Measurements from ENCODE around the gene MAN2B1.
A peak's percentile ranks its signal among the peaks of the same experiment; 100 is the strongest.
"Not testable (repeated sequence)": the region's sequence is repeated elsewhere in the genome, so short reads cannot be mapped to it uniquely, and the experiment has no call there.

The MAN2B1 gene

DNA sequence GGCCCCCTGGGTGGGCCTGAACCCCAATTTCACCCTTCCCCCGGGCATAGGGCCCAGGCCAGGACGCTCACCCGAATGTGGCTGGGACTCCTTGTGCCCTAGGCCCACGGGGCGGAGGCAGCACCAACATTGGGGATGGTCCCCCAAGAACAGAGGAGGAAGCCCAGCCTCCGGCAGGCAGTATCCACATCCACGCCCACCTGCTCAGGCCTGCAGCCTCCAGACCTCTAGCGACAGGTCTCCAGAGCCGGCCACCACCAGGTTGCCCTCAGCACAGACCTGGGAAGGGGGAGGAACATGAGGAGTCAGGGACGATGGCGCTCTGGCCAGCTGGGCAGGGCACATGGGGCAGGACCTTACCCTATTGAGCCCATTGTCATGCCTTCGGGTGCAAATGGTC lies 22.5 kb upstream of the MAN2B1 start:
- no peak for DNase-seq (ENCODE audit: low read depth)

DNA sequence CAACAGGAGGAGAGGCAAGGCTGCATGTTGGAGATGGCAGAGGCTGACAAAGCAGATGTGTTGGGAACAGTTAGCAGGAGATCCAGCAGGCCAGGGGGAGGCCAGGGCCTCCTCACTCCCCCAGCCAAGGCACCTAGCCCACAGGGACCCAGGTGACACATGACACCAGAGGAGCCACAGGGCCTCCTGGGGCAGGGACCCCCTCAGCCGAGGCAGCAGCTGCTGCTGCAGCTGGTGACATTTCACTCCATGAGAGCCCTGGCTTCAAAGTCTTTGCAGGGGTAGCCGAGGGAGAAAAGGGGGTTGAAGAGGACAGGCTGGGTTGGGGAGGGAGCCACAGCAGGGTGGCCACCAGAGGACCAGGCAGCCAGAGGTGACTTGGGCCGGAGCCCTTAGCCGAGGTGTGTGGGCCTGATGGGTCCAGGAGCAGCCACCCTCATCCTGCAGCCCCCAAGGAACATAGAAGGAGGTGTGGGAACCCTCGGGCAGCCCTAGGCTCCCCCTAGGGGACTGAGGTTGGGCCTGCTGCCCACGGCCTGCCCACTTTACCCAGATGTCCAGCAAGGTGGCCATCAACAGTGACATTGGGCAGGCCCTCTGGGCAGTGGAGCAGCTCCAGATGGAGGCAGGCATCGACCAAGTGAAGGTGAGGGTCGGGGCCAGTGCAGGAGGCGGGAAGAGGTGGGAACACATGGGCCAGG lies 21.1 kb upstream of the MAN2B1 start, which contains the start of gene GNG14:
Gene GNG14 (plus strand): TSS at position 503 of the 701 bp plus-strand sequence. CDS start 51 bp downstream, at position 554.
- DNase-seq (ENCODE audit: low read depth), result no peak

GRCh38 chr19:12685831-12686230 lies 19.3 kb upstream of the MAN2B1 start:
- no peak for DNase-seq (ENCODE audit: low read depth)

DNA sequence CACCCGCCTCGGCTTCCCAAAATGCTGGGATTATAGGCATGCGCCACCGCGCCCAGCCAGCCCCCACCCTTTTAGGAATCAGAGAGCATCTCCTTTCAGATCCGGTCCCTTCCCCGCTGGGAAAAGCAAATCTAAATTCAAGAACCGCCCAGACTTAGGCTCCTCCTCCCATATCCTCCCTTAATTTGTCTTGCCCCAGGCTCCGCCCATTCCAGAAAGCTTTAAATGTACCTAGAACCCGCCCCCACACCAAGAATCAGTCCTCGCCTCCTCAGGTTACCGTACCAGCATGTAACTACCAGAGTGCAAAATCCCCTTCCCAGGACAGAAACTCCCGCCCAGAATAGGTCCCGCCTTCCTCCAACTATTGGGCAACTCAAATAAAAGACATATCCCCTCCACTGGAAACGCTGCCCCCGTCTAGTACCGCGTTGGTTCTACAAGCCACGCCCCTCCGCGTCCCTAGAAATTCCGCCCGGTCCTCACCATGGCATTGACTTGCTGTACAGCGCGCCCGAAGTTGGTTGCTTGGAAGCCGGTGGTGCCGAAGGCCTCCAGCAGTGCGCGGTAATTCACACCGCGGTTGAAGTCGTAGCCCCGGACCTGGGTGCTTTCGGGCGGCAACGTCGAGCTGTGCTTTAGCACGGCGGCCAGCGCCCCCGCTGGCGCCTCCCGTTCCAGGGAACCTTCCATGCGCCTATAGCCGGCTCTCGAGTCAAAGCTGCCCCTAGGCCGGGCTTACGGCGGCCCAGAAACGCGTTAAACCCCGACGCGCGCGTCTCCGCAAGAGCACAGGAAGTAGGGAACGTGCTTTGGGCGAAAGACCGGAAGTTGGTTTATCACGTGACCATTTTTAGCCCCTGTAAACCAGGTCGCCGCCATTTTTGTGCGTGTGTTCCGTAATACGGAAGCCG lies 14.8 kb upstream of the MAN2B1 start, which contains the start of gene DHPS:
Gene DHPS (minus strand): TSS at position 807 of the 914 bp plus-strand sequence. CDS start 114 bp downstream, at position 693.
- DNase-seq (ENCODE audit: low read depth), result peak; percentile 87

DNA sequence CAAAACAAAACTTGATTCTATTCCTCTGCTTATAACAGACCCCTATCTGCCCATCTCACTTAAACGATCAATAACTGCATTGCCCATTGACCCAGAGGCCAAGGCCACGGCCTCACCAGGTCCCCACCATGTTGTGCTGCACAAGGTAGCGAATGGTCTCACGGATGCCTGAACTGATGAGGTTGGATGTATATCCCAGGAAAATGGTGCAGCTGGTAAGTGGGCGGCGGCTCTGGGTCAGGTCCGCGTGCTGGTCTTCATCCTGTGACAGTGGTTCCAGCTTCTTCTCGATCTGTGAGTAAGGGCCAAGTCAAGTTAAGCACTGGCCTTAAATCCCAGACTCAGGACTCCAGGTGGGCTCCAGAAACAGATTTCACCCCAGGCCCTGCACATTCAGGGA lies 13.5 kb upstream of the MAN2B1 start:
- no peak for DNase-seq (ENCODE audit: low read depth)

DNA sequence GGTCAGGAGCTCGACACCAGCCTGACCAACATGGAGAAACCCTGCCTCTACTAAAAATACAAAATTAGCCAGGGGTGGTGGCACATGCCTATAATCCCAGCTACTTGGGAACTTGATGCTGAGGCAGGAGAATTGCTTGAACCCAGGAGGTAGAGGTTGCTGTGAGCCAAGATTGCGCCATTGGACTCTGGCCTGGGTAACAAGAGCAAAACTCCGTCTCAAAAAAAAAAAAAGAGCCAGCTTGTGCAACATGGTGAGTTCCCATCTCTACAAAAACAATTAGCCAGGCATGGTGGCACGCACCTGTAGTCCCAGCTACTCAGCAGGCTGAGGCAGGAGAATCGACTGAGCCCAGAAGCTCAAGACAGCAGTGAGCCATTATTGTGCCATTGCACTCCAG lies 11.5 kb upstream of the MAN2B1 start:
- not testable (repeated sequence) for DNase-seq (ENCODE audit: low read depth)

- no peak for DNase-seq (ENCODE audit: low read depth)
Measured at GRCh38 chr19:12676928-12677327, 10.4 kb upstream of the MAN2B1 start.

- peak; percentile 79 for DNase-seq (ENCODE audit: low read depth)
Measured at GRCh38 chr19:12676384-12676792, 9.8 kb upstream of the MAN2B1 start.

GRCh38 chr19:12675940-12676339 lies 9.4 kb upstream of the MAN2B1 start:
- no peak for DNase-seq (ENCODE audit: low read depth)

- no peak for DNase-seq (ENCODE audit: low read depth)
Measured at GRCh38 chr19:12675399-12675798, 8.9 kb upstream of the MAN2B1 start.

GRCh38 chr19:12672744-12673143 lies 6.2 kb upstream of the MAN2B1 start:
- DNase-seq (ENCODE audit: low read depth), result no peak

DNA sequence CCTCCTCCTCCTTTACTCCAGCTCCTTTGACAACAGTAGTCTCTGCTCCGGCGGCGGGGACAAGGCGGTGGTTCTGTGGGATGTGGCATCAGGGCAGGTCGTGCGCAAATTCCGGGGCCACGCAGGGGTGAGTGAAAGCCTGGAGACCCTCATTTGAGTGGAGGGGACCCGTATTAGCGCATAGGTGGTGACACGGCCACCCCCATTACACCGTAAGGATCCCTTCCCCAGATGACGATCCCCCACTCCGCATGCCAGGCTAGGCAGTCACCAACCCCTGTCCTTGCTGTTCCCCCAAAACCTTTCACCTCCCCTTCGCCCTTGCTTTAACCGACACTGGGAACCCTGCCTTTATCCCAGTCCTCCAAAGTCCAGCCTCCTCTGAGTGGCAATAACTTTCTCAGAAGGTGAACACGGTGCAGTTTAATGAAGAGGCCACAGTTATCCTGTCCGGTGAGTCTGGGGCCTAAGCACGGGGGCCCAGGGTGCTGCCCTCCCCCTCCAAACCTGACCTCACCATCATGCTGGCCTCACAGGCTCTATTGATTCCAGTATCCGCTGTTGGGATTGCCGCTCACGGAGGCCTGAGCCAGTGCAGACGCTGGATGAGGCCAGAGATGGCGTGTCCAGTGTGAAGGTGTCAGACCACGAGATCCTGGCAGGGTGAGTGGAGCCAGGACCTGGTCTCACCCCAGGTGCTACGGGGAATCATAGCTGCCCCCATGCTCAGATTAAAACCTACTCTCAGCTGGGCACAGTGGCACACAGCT lies 3.8 kb upstream of the MAN2B1 start:
- DNase-seq (ENCODE audit: low read depth), result no peak

GRCh38 chr19:12669270-12670158 lies 3.0 kb upstream of the MAN2B1 start:
- DNase-seq (ENCODE audit: low read depth), result peak; percentile 68

GRCh38 chr19:12668932-12669269 lies 2.4 kb upstream of the MAN2B1 start:
- peak; percentile 39 for DNase-seq (ENCODE audit: low read depth)

- DNase-seq (ENCODE audit: low read depth), result no peak
Measured at GRCh38 chr19:12668346-12668745, 1.8 kb upstream of the MAN2B1 start.

GRCh38 chr19:12667731-12668302 lies 1.3 kb upstream of the MAN2B1 start:
- DNase-seq (ENCODE audit: low read depth), result no peak

- DNase-seq (ENCODE audit: low read depth), result no peak
Measured at GRCh38 chr19:12665671-12666264, 774 bp downstream of the MAN2B1 start.

DNA sequence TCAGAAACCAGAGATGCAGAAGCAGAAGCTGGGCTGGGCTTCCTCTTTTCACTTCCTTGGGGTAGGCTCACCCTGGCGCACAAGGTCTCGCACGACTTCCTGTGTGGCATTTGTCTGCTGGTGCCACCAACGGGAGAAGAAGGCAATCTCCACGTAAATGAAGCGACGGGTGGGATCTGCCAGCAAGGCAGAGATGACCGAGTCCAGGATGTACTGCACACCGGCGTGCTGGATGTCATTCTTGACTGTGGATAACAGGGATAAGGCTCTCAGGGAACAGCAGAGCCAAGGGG lies 1.3 kb downstream of the MAN2B1 start:
- DNase-seq (ENCODE audit: low read depth), result peak; percentile 48

- DNase-seq (ENCODE audit: low read depth), result no peak
Measured at GRCh38 chr19:12664406-12665280, 1.9 kb downstream of the MAN2B1 start.

- DNase-seq (ENCODE audit: low read depth), result no peak
Measured at GRCh38 chr19:12660980-12661379, 5.6 kb downstream of the MAN2B1 start.

All from activated T-cell treated with anti-CD3 and anti-CD28 coated beads for 24 hours (primary cell).